H9 (cell line): Measurements from ENCODE around the gene FGF12. TPM values are rescaled to one million over a fixed set of nuclear protein-coding genes. Genes with fewer than 3 reads are reported as not detected.

ENCODE experiments used
- DNase-seq: peaks from one replicate; pipeline ENCODE4 v3.0.0-alpha.2; 2017
- H2AFZ ChIP-seq: one replicate; pipeline ENCODE4 v1.6.1; 2013; ENCODE audit warnings: mild to moderate bottlenecking, low read length, control low read depth, moderate library complexity
- H2AK5ac ChIP-seq: 2 replicates; pipeline ENCODE4 v1.6.1; 2013; ENCODE audit warnings: low read length, control low read depth, mixed read lengths; ENCODE audit not compliant: insufficient read length
- H2BK120ac ChIP-seq: one replicate; pipeline ENCODE4 v1.6.1; 2013; ENCODE audit warnings: low read depth, mild to moderate bottlenecking, low read length, control low read depth, inconsistent platforms; ENCODE audit not compliant: poor library complexity, severe bottlenecking
- H2BK12ac ChIP-seq: 2 replicates; pipeline ENCODE4 v1.6.1; 2013; ENCODE audit warnings: low read length, control low read depth, mixed read lengths, low read depth; ENCODE audit not compliant: insufficient read length
- H2BK15ac ChIP-seq: 2 replicates; pipeline ENCODE4 v1.6.1; 2013; ENCODE audit warnings: low read depth, low read length, control low read depth
- H2BK20ac ChIP-seq: one replicate; pipeline ENCODE4 v1.6.1; 2013; ENCODE audit warnings: low read depth, mild to moderate bottlenecking, low read length, control low read depth, inconsistent platforms; ENCODE audit not compliant: poor library complexity, severe bottlenecking
- H2BK5ac ChIP-seq: 2 replicates; pipeline ENCODE4 v1.6.1; 2013; ENCODE audit warnings: low read length, control low read depth, mixed read lengths; ENCODE audit not compliant: insufficient read length
- H3K14ac ChIP-seq: 2 replicates; pipeline ENCODE4 v1.6.1; 2013; ENCODE audit warnings: low read length, control low read depth; ENCODE audit not compliant: insufficient read depth
- H3K18ac ChIP-seq: 2 replicates; pipeline ENCODE4 v1.6.1; 2013; ENCODE audit warnings: low read depth, mild to moderate bottlenecking, mixed read lengths, low read length, control low read depth; ENCODE audit not compliant: insufficient read length
- H3K23ac ChIP-seq: 2 replicates; pipeline ENCODE4 v1.6.1; 2013; ENCODE audit warnings: low read length, control low read depth, mixed read lengths, low read depth; ENCODE audit not compliant: insufficient read length
- H3K23me2 ChIP-seq: 2 replicates; pipeline ENCODE4 v1.6.1; 2013; ENCODE audit warnings: low read depth, mild to moderate bottlenecking, mixed read lengths, low read length, control low read depth; ENCODE audit not compliant: insufficient read length, poor library complexity, severe bottlenecking
- H3K27ac ChIP-seq: 2 replicates; pipeline ENCODE4 v1.5.1; 2013; ENCODE audit warnings: low read length, control low read depth, mixed read lengths, low read depth; ENCODE audit not compliant: insufficient read length
- H3K27me3 ChIP-seq: 2 replicates; pipeline ENCODE4 v1.6.1; 2013; ENCODE audit warnings: low read length, control low read depth, inconsistent platforms; ENCODE audit not compliant: insufficient read depth
- H3K4ac ChIP-seq: 2 replicates; pipeline ENCODE4 v1.6.1; 2013; ENCODE audit warnings: low read depth, mild to moderate bottlenecking, control low read depth, inconsistent platforms, low read length, moderate library complexity
- H3K4me1 ChIP-seq: 2 replicates; pipeline ENCODE4 v1.6.1; 2013; ENCODE audit warnings: low read length, control low read depth, inconsistent platforms; ENCODE audit not compliant: insufficient read depth
- H3K4me2 ChIP-seq: 2 replicates; pipeline ENCODE4 v1.6.1; 2013; ENCODE audit warnings: low read length, control low read depth, mixed read lengths; ENCODE audit not compliant: insufficient read length, insufficient read depth
- H3K56ac ChIP-seq: 2 replicates; pipeline ENCODE4 v1.6.1; 2013; ENCODE audit warnings: low read depth, mild to moderate bottlenecking, mixed read lengths, low read length, control low read depth; ENCODE audit not compliant: insufficient read length
- H3K79me1 ChIP-seq: 2 replicates; pipeline ENCODE4 v1.6.1; 2013; ENCODE audit warnings: low read depth, mild to moderate bottlenecking, moderate library complexity, low read length, control low read depth, inconsistent platforms; ENCODE audit not compliant: insufficient read depth, poor library complexity, severe bottlenecking
- H3K79me2 ChIP-seq: 2 replicates; pipeline ENCODE4 v1.6.1; 2013; ENCODE audit warnings: low read length, control low read depth, inconsistent platforms; ENCODE audit not compliant: insufficient read depth
- H3K9ac ChIP-seq: 2 replicates; pipeline ENCODE4 v1.6.1; 2013; ENCODE audit warnings: low read length, control low read depth, mixed read lengths; ENCODE audit not compliant: insufficient read length; ENCODE audit errors: extremely low read depth
- H3K9me3 ChIP-seq: one replicate; pipeline ENCODE4 v1.6.1; 2013; ENCODE audit warnings: low read depth, low read length, inconsistent platforms; ENCODE audit not compliant: control insufficient read depth
- H3T11ph ChIP-seq: one replicate; pipeline ENCODE4 v1.6.1; 2013; ENCODE audit warnings: mild to moderate bottlenecking, low read length, control low read depth, inconsistent platforms
- H4K20me1 ChIP-seq: one replicate; pipeline ENCODE4 v1.6.1; 2013; ENCODE audit not compliant: control insufficient read depth, insufficient read length, insufficient read depth
- H4K5ac ChIP-seq: 2 replicates; pipeline ENCODE4 v1.6.1; 2013; ENCODE audit warnings: low read depth, mild to moderate bottlenecking, mixed read lengths, low read length, control low read depth; ENCODE audit not compliant: insufficient read length
- H4K8ac ChIP-seq: replicated peaks from 2 replicates; pipeline ENCODE4 v1.6.1; 2013; ENCODE audit warnings: low read length, control low read depth, mixed read lengths, low read depth; ENCODE audit not compliant: insufficient read length
- H4K91ac ChIP-seq: 2 replicates; pipeline ENCODE4 v1.6.1; 2013; ENCODE audit warnings: low read depth, mild to moderate bottlenecking, moderate library complexity, mixed read lengths, low read length, control low read depth; ENCODE audit not compliant: insufficient read length
- H3K27ac Mint-ChIP-seq, 3 experiments: 2 replicates in 2 of 3; 3 replicates in 1 of 3; pipeline ENCODE4 v1.8.0; 2020 to 2021; ENCODE audit warnings: mixed read lengths in 3 of 3, mild to moderate bottlenecking in 1 of 3, moderate library complexity in 1 of 3
- H3K27me3 Mint-ChIP-seq: 2 replicates; pipeline ENCODE4 v1.8.0; 2021; ENCODE audit warnings: low read depth, mild to moderate bottlenecking, moderate library complexity, mixed read lengths
- H3K36me3 Mint-ChIP-seq, 3 experiments: 2 replicates in 2 of 3; 3 replicates in 1 of 3; pipeline ENCODE4 v1.8.0; 2020 to 2021; ENCODE audit warnings: low read depth in 3 of 3, mixed read lengths in 3 of 3; ENCODE audit not compliant: insufficient read depth in 1 of 3
- H3K4me1 Mint-ChIP-seq, 2 experiments: 2 replicates each; pipeline ENCODE4 v1.8.0; 2020; ENCODE audit warnings: mixed read lengths in 2 of 2
- H3K4me3 Mint-ChIP-seq, 2 experiments: 2 replicates in 1 of 2; 3 replicates in 1 of 2; pipeline ENCODE4 v1.8.0; 2020 to 2021; ENCODE audit warnings: mild to moderate bottlenecking in 2 of 2, mixed read lengths in 2 of 2, moderate library complexity in 1 of 2
- H3K9me3 Mint-ChIP-seq, 2 experiments: 2 replicates in 1 of 2; 3 replicates in 1 of 2; pipeline ENCODE4 v1.8.0; 2020; ENCODE audit warnings: mild to moderate bottlenecking in 2 of 2, mixed read lengths in 2 of 2, moderate library complexity in 1 of 2
- CTCF ChIP-seq: fragments of 200-600 bp; sonication (generic); conservative IDR thresholded peaks from 3 replicates; pipeline ENCODE4 v1.8.0; 2021; ENCODE audit warnings: antibody characterized with exemption, mild to moderate bottlenecking
- WGBS: extraction: QIAGEN DNeasy Blood & Tissue Kit; methylation state at CpG from one replicate; pipeline ENCODE4 v1.1.7; 2013; ENCODE audit warnings: missing lambda C conversion rate, low lambda C conversion rate, mixed read lengths; ENCODE audit not compliant: insufficient read length; ENCODE audit errors: extremely low coverage; 5-methylcytosine and 5-hydroxymethylcytosine counted together
- total RNA-seq: library from RNA; stranded (reverse); gene quantifications from 2 replicates; pipeline ENCODE4 v1.2.1, GENCODE V29; 2021

Gene FGF12
- total RNA-seq, 1 experiment from 2014 or later: 5.6 TPM

- H3K4me1 ChIP-seq: peaks cover 3% of the 10 kb centered on the region; the same call in 1 of the 2 replicates
- no peak overlapping the region for H2AFZ ChIP-seq
- no peaks in the 10 kb centered on the region for H3K79me1 ChIP-seq
- no peak overlapping the region for H2AK5ac ChIP-seq
- no peaks in the 10 kb centered on the region for H3K9me3 ChIP-seq
- no peak overlapping the region for H2BK5ac ChIP-seq
- TF ChIP-seq CTCF: no peak
- Mint-ChIP-seq H3K9me3 (no peaks in the 10 kb centered on the region; a peak in 1 of 5 replicates), H3K4me3 (no peak overlapping the region), H3K27me3 (no peaks in the 10 kb centered on the region), H3K4me1 (peaks cover 26 to 31% of the 10 kb centered on the region in 2 experiments), H3K27ac (no peak overlapping the region), H3K36me3 (no peaks in the 10 kb centered on the region)
- H3K23ac ChIP-seq: no peak overlapping the region
- no peak overlapping the region for H3K18ac ChIP-seq
- no peak overlapping the region for H2BK12ac ChIP-seq
- H3T11ph ChIP-seq: no peak overlapping the region
- no peaks in the 10 kb centered on the region for H4K20me1 ChIP-seq
- H3K23me2 ChIP-seq: no peaks in the 10 kb centered on the region
- no peak overlapping the region for H3K4me2 ChIP-seq
- no peak overlapping the region for H3K56ac ChIP-seq
- no peak overlapping the region for H3K4ac ChIP-seq
- no peak overlapping the region for H4K5ac ChIP-seq
- H3K9ac ChIP-seq: no peak overlapping the region
- H4K8ac ChIP-seq: no peak overlapping the region
- no peak overlapping the region for H2BK120ac ChIP-seq
- H3K27ac ChIP-seq: no peak overlapping the region
- H2BK15ac ChIP-seq: no peak overlapping the region
- H3K79me2 ChIP-seq: no peaks in the 10 kb centered on the region
- no peak overlapping the region for H3K14ac ChIP-seq
- no CpG with 5 or more reads among the region's 4 CpGs for WGBS
- no peak overlapping the region for H2BK20ac ChIP-seq
- no peak for DNase-seq
- H4K91ac ChIP-seq: no peak overlapping the region
- H3K27me3 ChIP-seq: no peaks in the 10 kb centered on the region
Measured at GRCh38 chr3:192169332-192169915, 557.9 kb downstream of the FGF12 start.
